ENCODE data around the gene COL19A1. TPM values are rescaled to one million over a fixed set of nuclear protein-coding genes. Genes with fewer than 3 reads are reported as not detected.
"Not testable (repeated sequence)": the region's sequence is repeated elsewhere in the genome, so short reads cannot be mapped to it uniquely, and the experiment has no call there.

The COL19A1 gene
- total and polyA plus RNA-seq, 12 donors = 0.26 to 2.8 (median 1.7) TPM

GRCh38 chr6:69917834-69918233 lies 51.5 kb downstream of the COL19A1 start:
- no peak for TF ChIP-seq CTCF (IDR thresholded peaks at IDR 0.05)
- no peaks in the 10 kb centered on the region for H3K27me3 ChIP-seq
- no peak overlapping the region for H3K4me3 ChIP-seq
- no peaks in the 10 kb centered on the region for H3K36me3 ChIP-seq
- intact Hi-C loops (cut with DNase I) = no loop called here
- DNase-seq (no peak), ATAC-seq (no peak)
- H3K9me3 ChIP-seq = peaks cover 0 to 4% (median 0%) of the 10 kb centered on the region in 11 donors
- no peaks in the 10 kb centered on the region for H3K4me1 ChIP-seq
- H3K27ac ChIP-seq = no peak overlapping the region
- 69 to 94% methylated on average over 1 of the region's 1 CpG for WGBS, 2 donors

GRCh38 chr6:69918813-69919475 lies 52.6 kb downstream of the COL19A1 start:
- Histone ChIP-seq H3K4me3 (no peak overlapping the region), H3K4me1 (no peaks in the 10 kb centered on the region), H3K9me3 (peaks cover 0 to 13% (median 4%) of the 10 kb centered on the region in 11 donors), H3K27ac (no peak overlapping the region), H3K36me3 (peaks cover 0 to 4% (median 0%) of the 10 kb centered on the region in 9 donors), H3K27me3 (no peaks in the 10 kb centered on the region)
- TF ChIP-seq CTCF (IDR thresholded peaks at IDR 0.05) = no peak
- intact Hi-C loops (cut with DNase I) = no loop called here
- 72 to 75% methylated on average over 5 of the region's 5 CpGs for WGBS, 2 donors
- no peak for ATAC-seq
- no peak for DNase-seq

DNA sequence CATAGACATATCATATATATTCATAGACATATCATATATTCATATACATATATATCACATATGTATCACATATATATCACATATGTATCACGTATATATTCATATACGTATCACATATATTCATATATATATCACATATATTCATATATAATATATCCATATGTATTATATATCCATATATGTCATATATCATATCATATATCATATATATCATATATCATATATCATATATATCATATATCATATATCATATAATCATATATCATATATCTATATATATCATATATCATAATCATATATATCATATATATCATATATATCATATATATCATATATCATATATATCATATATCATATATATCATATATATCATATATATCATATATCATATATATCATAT lies 54.7 kb downstream of the COL19A1 start:
- H3K9me3 ChIP-seq = peaks cover 0 to 26% (median 4%) of the 10 kb centered on the region in 11 donors
- WGBS, 2 donors = 97 to 99% methylated on average over 2 of the region's 2 CpGs
- H3K4me1 ChIP-seq; H3K4me3 ChIP-seq; H3K36me3 ChIP-seq; DNase-seq; H3K27me3 ChIP-seq; ATAC-seq; intact Hi-C loops (cut with DNase I); H3K27ac ChIP-seq: not testable (repeated sequence)

DNA sequence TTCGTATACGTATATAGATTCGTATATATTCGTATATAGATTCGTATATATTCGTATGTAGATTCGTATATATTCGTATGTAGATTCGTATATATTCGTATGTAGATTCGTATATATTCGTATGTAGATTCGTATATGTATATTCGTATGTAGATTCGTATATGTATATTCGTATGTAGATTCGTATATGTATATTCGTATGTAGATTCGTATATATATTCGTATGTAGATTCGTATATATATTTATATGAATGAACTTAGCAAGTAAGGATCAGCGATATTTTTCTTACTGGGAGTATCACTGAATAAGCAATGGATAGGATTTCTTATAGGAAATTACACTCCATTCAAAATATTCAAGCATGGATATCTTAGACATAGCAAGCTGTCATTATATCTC lies 55.3 kb downstream of the COL19A1 start:
- H3K4me1 ChIP-seq; H3K27ac ChIP-seq; intact Hi-C loops (cut with DNase I); H3K36me3 ChIP-seq; ATAC-seq; H3K27me3 ChIP-seq; H3K4me3 ChIP-seq; DNase-seq: not testable (repeated sequence)
- WGBS, 2 donors = 96 to 98% methylated on average over 22 of the region's 22 CpGs
- H3K9me3 ChIP-seq = peaks cover 0 to 31% (median 4%) of the 10 kb centered on the region in 11 donors

GRCh38 chr6:69926745-69927144 lies 60.4 kb downstream of the COL19A1 start:
- no peak for TF ChIP-seq CTCF (IDR thresholded peaks at IDR 0.05)
- 71 to 82% methylated on average over 1 of the region's 1 CpG for WGBS, 2 donors

More at GRCh38 chr6:69926745-69927144, 60.4 kb downstream of the COL19A1 start:
- no peak overlapping the region for H3K27ac ChIP-seq
- DNase-seq (no peak), ATAC-seq (no peak)
- peaks cover 0 to 4% (median 0%) of the 10 kb centered on the region in 9 donors for H3K36me3 ChIP-seq
- peaks cover 0 to 43% (median 4%) of the 10 kb centered on the region in 11 donors for H3K9me3 ChIP-seq
- H3K4me1 ChIP-seq = no peaks in the 10 kb centered on the region
- intact Hi-C loops (cut with DNase I) = no loop called here
- H3K27me3 ChIP-seq = no peaks in the 10 kb centered on the region
- no peak overlapping the region for H3K4me3 ChIP-seq
